Placental pericyte (primary cell): ENCODE data around the gene JCHAIN. TPM values are rescaled to one million over a fixed set of nuclear protein-coding genes. Genes with fewer than 3 reads are reported as not detected.
A peak's percentile ranks its signal among the peaks of the same experiment; 100 is the strongest.

Experiments used
- small RNA-seq: library from RNA; depleted of rRNA; stranded (forward); fragments of <200 nt; gene quantifications from one replicate; pipeline ENCODE3, GENCODE V24; 2012; ENCODE audit warnings: low replicate concordance
- total RNA-seq: library from RNA; depleted of rRNA; stranded (reverse); fragments of >200 nt; gene quantifications from 2 replicates; pipeline ENCODE4 v1.2.3, GENCODE V29; 2012

The JCHAIN gene
- total RNA-seq: 2.6 TPM in 1 of 2 replicates, not detected in the other

DNA sequence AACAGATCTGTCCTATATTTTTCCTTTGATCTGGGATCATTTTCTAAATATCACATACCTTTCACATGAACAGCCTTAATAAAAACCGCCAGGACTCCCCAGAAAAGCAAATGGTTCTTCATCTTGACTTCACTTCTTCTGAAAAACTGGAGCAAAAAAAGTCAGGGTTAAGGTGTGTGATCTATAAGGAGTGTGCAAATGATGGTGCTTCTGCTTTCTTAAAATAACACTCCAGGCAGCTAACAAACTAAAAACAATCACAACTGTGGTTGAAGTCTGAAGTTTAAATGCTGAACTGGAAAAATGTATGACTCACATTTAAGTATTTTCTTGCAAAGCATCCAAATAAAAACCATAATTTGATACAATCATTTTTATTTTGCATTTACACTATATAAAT, at the start of gene JCHAIN:
Gene JCHAIN (minus strand): TSS at position 140 of the 400 bp plus-strand sequence. CDS start 18 bp downstream, at position 122.

DNA sequence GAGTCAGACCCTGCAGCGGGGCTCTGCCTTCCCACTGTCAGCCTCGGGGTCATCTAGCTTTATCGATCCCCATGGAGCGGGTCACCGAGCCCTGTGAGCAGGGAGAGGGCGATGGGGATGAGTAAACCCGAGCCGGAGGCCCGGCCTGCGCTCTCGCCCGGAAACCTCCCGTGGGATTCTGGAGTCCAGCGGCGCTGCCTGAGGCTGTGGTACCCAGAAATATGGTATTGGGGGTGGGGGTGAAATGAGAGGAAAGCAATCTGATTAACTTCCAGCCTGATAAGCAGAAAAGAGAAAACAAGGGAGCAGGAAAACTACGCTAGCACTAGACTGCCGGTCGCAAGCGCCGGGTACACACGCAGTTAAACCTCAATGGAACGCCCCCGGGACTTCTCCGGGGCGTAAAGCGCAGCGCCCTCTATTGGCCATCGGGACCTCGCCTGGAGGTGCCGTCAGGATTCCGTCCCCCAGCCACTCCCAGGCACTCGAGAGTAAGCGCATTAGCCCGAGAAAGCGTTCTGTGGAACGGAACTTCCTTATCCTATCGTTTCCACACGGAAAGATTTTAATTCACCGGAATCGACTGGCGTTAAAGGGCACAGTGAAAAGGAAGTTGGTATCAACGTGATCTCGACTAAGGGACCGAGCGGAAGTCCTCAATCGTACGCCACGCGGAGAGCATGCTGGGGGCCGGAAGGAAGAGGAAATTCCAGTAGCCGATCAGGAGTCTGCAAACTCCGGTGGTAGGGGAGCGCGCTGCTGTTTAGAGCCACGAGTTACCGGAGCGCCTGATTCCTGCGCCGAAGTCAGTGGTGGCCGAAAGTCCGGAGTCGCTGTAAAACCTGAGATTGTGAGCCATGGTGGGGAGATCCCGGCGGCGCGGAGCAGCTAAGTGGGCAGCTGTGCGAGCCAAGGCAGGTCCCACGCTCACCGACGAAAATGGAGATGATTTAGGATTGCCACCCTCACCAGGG, 21.8 kb upstream of the JCHAIN start, which contains the start of gene UTP3:
Gene UTP3 (plus strand): TSS at position 712 of the 974 bp plus-strand sequence. CDS start 146 bp downstream, at position 858.

DNA sequence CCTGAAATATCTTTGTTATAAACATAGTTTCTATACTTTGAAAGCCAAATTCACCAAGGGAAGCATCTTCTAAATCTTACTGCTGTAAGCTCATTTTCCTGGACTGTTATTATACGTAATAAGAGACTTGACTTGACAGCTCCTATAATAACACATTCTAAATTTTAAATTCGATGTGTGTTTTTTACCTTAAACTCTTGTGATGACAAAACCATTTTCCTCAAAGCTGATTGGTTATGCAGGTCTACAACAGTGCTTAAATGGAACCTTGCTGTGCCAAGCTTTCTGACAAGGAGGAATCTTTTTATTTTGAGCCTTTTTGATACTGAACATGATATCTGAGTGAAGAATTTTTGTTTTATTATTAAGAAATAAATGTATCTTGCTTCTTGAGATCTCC, 37.9 kb downstream of the JCHAIN start, which contains the start of gene ENAM:
Gene ENAM (plus strand): TSS at position 301 of the 400 bp plus-strand sequence. CDS start 757 bp downstream, outside the sequence.

Small RNA genes lying within 50 kb of the gene (small RNA-seq; reads per million reads assigned to genes)
- gene RNU6-520P (not detected), gene RNU6-784P (0.94 reads per million, percentile 42 among the genes with 10 or more reads in this experiment)

Other genes with a start within 250 kb of the JCHAIN start
- not detected in 2 replicates for gene MUC7, start 194.3 kb downstream of the JCHAIN start, total RNA-seq
- 0.43 TPM in 1 of 2 replicates, not detected in the other for gene AMTN, start 147.9 kb downstream of the JCHAIN start, total RNA-seq
- gene AMBN, start 74.3 kb downstream of the JCHAIN start, total RNA-seq: not detected in 2 replicates
- gene ENAM, start 37.8 kb downstream of the JCHAIN start, total RNA-seq: 0.14 TPM in 1 of 2 replicates, not detected in the other
- gene UTP3, start 22.0 kb upstream of the JCHAIN start, total RNA-seq: 17.5 and 26.0 TPM in 2 replicates
- 37.5 and 50.8 TPM in 2 replicates for gene RUFY3, start 55.5 kb upstream of the JCHAIN start, total RNA-seq
- 93.0 and 96.9 TPM in 2 replicates for gene GRSF1, start 173.4 kb upstream of the JCHAIN start, total RNA-seq
- 7.2 and 16.6 TPM in 2 replicates for gene MOB1B, start 235.9 kb upstream of the JCHAIN start, total RNA-seq